ENCODE data around the gene RENBP. TPM values are rescaled to one million over a fixed set of nuclear protein-coding genes. Genes with fewer than 3 reads are reported as not detected.

Gene RENBP
- total RNA-seq, 4 donors from 2014 or later = 4.6 to 13.1 (median 7.2) TPM; not detected in 1

- in situ Hi-C loops (cut with MboI; ENCODE audit: low pct_ligation_motif_present in 1 of 4, low pct_unique_long_range_greater_than_20kb in 1 of 4, low sequenced_read_pairs in 3 of 4) (loop anchor here in 2 of 4 donors (25.0 kb wide), 2 partner anchors 202 to 573 kb away; partner anchors contain the start of genes G6PD (in 1 of the 2), IKBKG (in 1 of the 2) and PLXNB3 (in 1 of the 2)), intact Hi-C loops (cut with DNase I; ENCODE audit: low total_unique reads) (no loop called here)
- no peak overlapping the region for H3K4me3 ChIP-seq
- H3K36me3 ChIP-seq = peaks cover 0 to 7% (median 0%) of the 10 kb centered on the region in 4 donors
- peaks cover 11 to 34% (median 27%) of the 10 kb centered on the region in 4 donors for H3K4me1 ChIP-seq
- H3K9me3 ChIP-seq = no peaks in the 10 kb centered on the region
- no peaks in the 10 kb centered on the region for H3K27me3 ChIP-seq
- no peak for DNase-seq
- H3K27ac ChIP-seq = no peak overlapping the region
- TF ChIP-seq CTCF (IDR thresholded peaks at IDR 0.05) (no peak), POLR2AphosphoS5 (IDR thresholded peaks at IDR 0.05) (no peak)
- 89% methylated on average over 14 of the region's 14 CpGs; no CpG with 5 or more reads in 1 of the 2 donors for WGBS, 2 donors (ENCODE audit: low coverage in 1 of 2)
Observed at GRCh38 chrX:153964105-153964504, 19.7 kb upstream of the RENBP start.

- TF ChIP-seq EP300 (IDR thresholded peaks at IDR 0.05; ENCODE audit: low read depth) (no peak), POLR2AphosphoS5 (IDR thresholded peaks at IDR 0.05) (no peak), POLR2A (IDR thresholded peaks at IDR 0.05) (no peak), CTCF (IDR thresholded peaks at IDR 0.05) (no peak)
- no peaks in the 10 kb centered on the region for H3K27me3 ChIP-seq
- DNase-seq = no peak
- intact Hi-C loops (cut with DNase I; ENCODE audit: low total_unique reads) (no loop called here), in situ Hi-C loops (cut with MboI; ENCODE audit: low pct_ligation_motif_present in 1 of 4, low pct_unique_long_range_greater_than_20kb in 1 of 4, low sequenced_read_pairs in 3 of 4) (loop anchor here in 2 of 4 donors (25.0 kb wide), 2 partner anchors 201 to 574 kb away; partner anchors contain the start of genes G6PD (in 1 of the 2), IKBKG (in 1 of the 2) and PLXNB3 (in 1 of the 2))
- no peak overlapping the region for H3K4me3 ChIP-seq
- H3K4me1 ChIP-seq = peaks cover 11 to 29% (median 23%) of the 10 kb centered on the region in 4 donors
- WGBS, 2 donors (ENCODE audit: low coverage in 1 of 2) = 97% methylated on average over 11 of the region's 12 CpGs; no CpG with 5 or more reads in 1 of the 2 donors
- no peak overlapping the region for H3K27ac ChIP-seq
- no peaks in the 10 kb centered on the region for H3K9me3 ChIP-seq
- peaks cover 0 to 7% (median 0%) of the 10 kb centered on the region in 4 donors for H3K36me3 ChIP-seq
Observed at GRCh38 chrX:153963546-153963945, 19.1 kb upstream of the RENBP start.

GRCh38 chrX:153961292-153961691 is 16.8 kb upstream of the RENBP start:
- intact Hi-C loops (cut with DNase I; ENCODE audit: low total_unique reads) = no loop called here
- Histone ChIP-seq H3K4me3 (no peak overlapping the region), H3K4me1 (peaks cover 1 to 9% (median 5%) of the 10 kb centered on the region in 4 donors), H3K27ac (no peak overlapping the region), H3K36me3 (peaks cover 0 to 7% (median 0%) of the 10 kb centered on the region in 4 donors), H3K27me3 (no peaks in the 10 kb centered on the region), H3K9me3 (no peaks in the 10 kb centered on the region)
- TF ChIP-seq POLR2AphosphoS5 (IDR thresholded peaks at IDR 0.05) (no peak), POLR2A (IDR thresholded peaks at IDR 0.05) (no peak), CTCF (IDR thresholded peaks at IDR 0.05) (no peak), EP300 (IDR thresholded peaks at IDR 0.05; ENCODE audit: low read depth) (no peak)
- 95% methylated on average over 11 of the region's 11 CpGs; no CpG with 5 or more reads in 1 of the 2 donors for WGBS, 2 donors (ENCODE audit: low coverage in 1 of 2)
- in situ Hi-C loops (cut with MboI; ENCODE audit: low pct_ligation_motif_present in 1 of 4, low pct_unique_long_range_greater_than_20kb in 1 of 4, low sequenced_read_pairs in 3 of 4) = loop anchor here in 2 of 4 donors (25.0 kb wide), 2 partner anchors 199 to 576 kb away; partner anchors contain the start of genes G6PD (in 1 of the 2), IKBKG (in 1 of the 2) and PLXNB3 (in 1 of the 2)
- DNase-seq = no peak

- WGBS, 2 donors (ENCODE audit: low coverage in 1 of 2) = 94% methylated on average over 22 of the region's 22 CpGs; no CpG with 5 or more reads in 1 of the 2 donors
- H3K4me1 ChIP-seq = peaks cover 0 to 4% (median under 1%) of the 10 kb centered on the region in 4 donors
- no peak overlapping the region for H3K27ac ChIP-seq
- in situ Hi-C loops (cut with MboI; ENCODE audit: low pct_ligation_motif_present in 1 of 4, low pct_unique_long_range_greater_than_20kb in 1 of 4, low sequenced_read_pairs in 3 of 4) = loop anchor here in 2 of 4 donors (25.0 kb wide), 2 partner anchors 198 to 577 kb away; partner anchors contain the start of genes G6PD (in 1 of the 2), IKBKG (in 1 of the 2) and PLXNB3 (in 1 of the 2)
- H3K36me3 ChIP-seq = peaks cover 0 to 7% (median 0%) of the 10 kb centered on the region in 4 donors
- H3K4me3 ChIP-seq = no peak overlapping the region
- DNase-seq = no peak
- H3K9me3 ChIP-seq = no peaks in the 10 kb centered on the region
- TF ChIP-seq EP300 (IDR thresholded peaks at IDR 0.05; ENCODE audit: low read depth) = no peak
- no peak for TF ChIP-seq CTCF (IDR thresholded peaks at IDR 0.05)
- no peak for TF ChIP-seq POLR2AphosphoS5 (IDR thresholded peaks at IDR 0.05)
- TF ChIP-seq POLR2A (IDR thresholded peaks at IDR 0.05) = no peak
- no peaks in the 10 kb centered on the region for H3K27me3 ChIP-seq
- intact Hi-C loops (cut with DNase I; ENCODE audit: low total_unique reads) = no loop called here
Observed at GRCh38 chrX:153960786-153961185, 16.3 kb upstream of the RENBP start.
